Trophoblast cell (in vitro differentiated cells and primary cell): ENCODE measurements around the gene TRPM5.

Experiments
- DNase-seq, 2 donors: peaks; one replicate each; pipeline ENCODE4 v3.0.0-alpha.2; 2016
- H2AFZ ChIP-seq: 2 replicates; pipeline ENCODE4 v1.6.1; 2013; ENCODE audit warnings: low read length, moderate library complexity, mild to moderate bottlenecking; ENCODE audit not compliant: insufficient read depth, poor library complexity
- H2AK5ac ChIP-seq: 2 replicates; pipeline ENCODE4 v1.6.1; 2013; ENCODE audit warnings: mild to moderate bottlenecking, low read length
- H2BK120ac ChIP-seq: 2 replicates; pipeline ENCODE4 v1.6.1; 2013; ENCODE audit warnings: low read length, mild to moderate bottlenecking, moderate library complexity; ENCODE audit not compliant: insufficient read depth, poor library complexity
- H2BK12ac ChIP-seq: 2 replicates; pipeline ENCODE4 v1.6.1; 2013; ENCODE audit warnings: mild to moderate bottlenecking, low read length, moderate library complexity
- H2BK5ac ChIP-seq: 2 replicates; pipeline ENCODE4 v1.6.1; 2013; ENCODE audit warnings: low read length, low read depth, moderate library complexity, mild to moderate bottlenecking; ENCODE audit not compliant: poor library complexity
- H3K14ac ChIP-seq: 2 replicates; pipeline ENCODE4 v1.6.1; 2013; ENCODE audit warnings: mild to moderate bottlenecking, low read length
- H3K18ac ChIP-seq: 2 replicates; pipeline ENCODE4 v1.6.1; 2013; ENCODE audit warnings: mild to moderate bottlenecking, low read length
- H3K23ac ChIP-seq: 2 replicates; pipeline ENCODE4 v1.6.1; 2013; ENCODE audit warnings: low read length
- H3K27ac ChIP-seq: 2 replicates; pipeline ENCODE4 v1.5.1; 2013; ENCODE audit warnings: low read depth, mild to moderate bottlenecking, inconsistent platforms, low read length, moderate library complexity
- H3K27me3 ChIP-seq: 2 replicates; pipeline ENCODE4 v1.6.1; 2013; ENCODE audit warnings: inconsistent platforms, mild to moderate bottlenecking, low read length, moderate library complexity; ENCODE audit not compliant: insufficient read depth
- H3K36me3 ChIP-seq, 2 experiments: 1 replicate in 1 of 2; 2 replicates in 1 of 2; pipeline ENCODE4 v1.6.1; 2013; ENCODE audit warnings: low read length in 2 of 2, mild to moderate bottlenecking in 2 of 2, moderate library complexity in 1 of 2; ENCODE audit not compliant: insufficient read depth in 2 of 2, control insufficient read depth in 1 of 2
- H3K4ac ChIP-seq: 2 replicates; pipeline ENCODE4 v1.6.1; 2013; ENCODE audit warnings: low read depth, mild to moderate bottlenecking, low read length, moderate library complexity
- H3K4me1 ChIP-seq, 2 experiments: 1 replicate in 1 of 2; 2 replicates in 1 of 2; pipeline ENCODE4 v1.6.1; 2013; ENCODE audit warnings: low read length in 2 of 2, mild to moderate bottlenecking in 2 of 2, moderate library complexity in 1 of 2; ENCODE audit not compliant: insufficient read depth in 2 of 2, control insufficient read depth in 1 of 2
- H3K4me2 ChIP-seq: 2 replicates; pipeline ENCODE4 v1.6.1; 2013; ENCODE audit warnings: inconsistent platforms, mild to moderate bottlenecking, low read length, moderate library complexity
- H3K4me3 ChIP-seq: 2 replicates; pipeline ENCODE4 v1.5.1; 2013; ENCODE audit warnings: mild to moderate bottlenecking, low read depth, low read length, inconsistent platforms
- H3K79me1 ChIP-seq: one replicate; pipeline ENCODE4 v1.6.1; 2013; ENCODE audit warnings: low read length
- H3K79me2 ChIP-seq: 2 replicates; pipeline ENCODE4 v1.6.1; 2013; ENCODE audit warnings: low read length, mild to moderate bottlenecking; ENCODE audit not compliant: control insufficient read depth, insufficient read depth, poor library complexity
- H3K9ac ChIP-seq: 2 replicates; pipeline ENCODE4 v1.6.1; 2013; ENCODE audit warnings: mild to moderate bottlenecking, low read length
- H3K9me3 ChIP-seq: 2 replicates; pipeline ENCODE4 v1.6.1; 2013; ENCODE audit warnings: low read depth, mild to moderate bottlenecking, control low read depth, inconsistent platforms, low read length; ENCODE audit not compliant: insufficient read depth
- H4K12ac ChIP-seq: 2 replicates; pipeline ENCODE4 v1.6.1; 2013; ENCODE audit warnings: low read depth, mild to moderate bottlenecking, low read length, moderate library complexity
- H4K8ac ChIP-seq: 2 replicates; pipeline ENCODE4 v1.6.1; 2013; ENCODE audit warnings: low read depth, mild to moderate bottlenecking, low read length, moderate library complexity
- H4K91ac ChIP-seq: one replicate; pipeline ENCODE4 v1.6.1; 2013; ENCODE audit warnings: low read depth, mild to moderate bottlenecking, low read length, moderate library complexity
- WGBS: extraction: QIAGEN DNeasy Blood & Tissue Kit; methylation state at CpG from one replicate; pipeline ENCODE4 v1.1.7; 2013; ENCODE audit warnings: missing lambda C conversion rate; ENCODE audit not compliant: insufficient read length, insufficient coverage; ENCODE audit errors: extremely low coverage; 5-methylcytosine and 5-hydroxymethylcytosine counted together

TRPM5 gene

DNA sequence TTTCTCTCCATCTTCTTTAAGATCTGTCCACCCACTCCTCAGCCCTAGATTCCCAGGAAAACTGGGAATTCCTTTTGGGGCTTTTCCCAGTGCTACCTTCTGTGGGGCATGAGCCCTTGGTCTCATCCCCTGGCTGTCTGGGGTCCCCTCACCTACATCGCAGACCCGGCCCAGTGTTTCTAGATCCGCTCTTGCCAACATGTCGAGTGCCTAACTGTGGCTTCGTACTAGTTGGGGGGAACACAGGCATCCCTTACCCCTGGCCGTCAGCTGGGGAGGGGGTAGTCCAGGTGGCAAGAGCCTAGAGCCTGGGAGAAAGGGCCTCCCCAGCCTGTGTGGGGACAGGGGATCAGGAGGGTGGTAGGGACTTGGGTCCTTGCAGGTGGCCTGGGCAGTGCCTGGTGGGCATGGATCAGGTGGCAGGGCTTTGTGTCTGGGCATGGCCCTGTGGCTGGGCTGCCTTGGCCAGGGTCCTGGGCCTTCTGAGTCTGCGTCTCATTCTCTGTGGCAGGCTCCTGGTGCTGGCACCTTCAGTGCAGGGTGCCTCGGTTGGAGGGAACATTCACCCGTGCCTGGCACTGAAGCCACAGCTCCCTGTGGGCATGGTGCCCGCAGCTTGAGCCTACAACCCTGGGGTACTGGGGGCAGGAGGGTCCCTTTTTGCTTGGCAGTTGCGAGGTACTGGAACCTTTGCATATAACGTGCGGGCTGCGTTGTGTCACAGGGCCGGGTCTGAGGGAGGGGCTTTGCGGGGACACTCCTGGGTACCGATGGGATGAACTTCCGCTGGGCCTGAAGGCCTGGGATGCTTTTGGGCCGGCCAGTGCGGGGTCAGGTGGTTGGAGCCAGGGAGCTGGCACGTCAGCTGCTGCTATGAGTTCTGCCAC is 4.6 kb upstream of the TRPM5 start:
- Histone ChIP-seq H2AK5ac (no peak overlapping the region), H2BK5ac (no peak overlapping the region), H3K4me1 (no peaks in the 10 kb centered on the region), H3K27me3 (peaks cover 23% of the 10 kb centered on the region), H3K4me2 (no peak overlapping the region), H3K79me1 (no peaks in the 10 kb centered on the region), H2BK12ac (no peak overlapping the region), H3K23ac (no peak overlapping the region), H2AFZ (no peak overlapping the region), H3K79me2 (no peaks in the 10 kb centered on the region), H4K8ac (no peak overlapping the region), H3K9me3 (peaks cover 6% of the 10 kb centered on the region), H3K4me3 (no peak overlapping the region), H4K91ac (no peak overlapping the region), H3K9ac (no peak overlapping the region), H3K14ac (no peak overlapping the region), H3K27ac (no peak overlapping the region), H4K12ac (no peak overlapping the region), H3K4ac (no peak overlapping the region), H3K36me3 (no peaks in the 10 kb centered on the region), H2BK120ac (no peak overlapping the region), H3K18ac (no peak overlapping the region)
- no CpG with 5 or more reads among the region's 21 CpGs for WGBS
- DNase-seq, result no peak

DNA sequence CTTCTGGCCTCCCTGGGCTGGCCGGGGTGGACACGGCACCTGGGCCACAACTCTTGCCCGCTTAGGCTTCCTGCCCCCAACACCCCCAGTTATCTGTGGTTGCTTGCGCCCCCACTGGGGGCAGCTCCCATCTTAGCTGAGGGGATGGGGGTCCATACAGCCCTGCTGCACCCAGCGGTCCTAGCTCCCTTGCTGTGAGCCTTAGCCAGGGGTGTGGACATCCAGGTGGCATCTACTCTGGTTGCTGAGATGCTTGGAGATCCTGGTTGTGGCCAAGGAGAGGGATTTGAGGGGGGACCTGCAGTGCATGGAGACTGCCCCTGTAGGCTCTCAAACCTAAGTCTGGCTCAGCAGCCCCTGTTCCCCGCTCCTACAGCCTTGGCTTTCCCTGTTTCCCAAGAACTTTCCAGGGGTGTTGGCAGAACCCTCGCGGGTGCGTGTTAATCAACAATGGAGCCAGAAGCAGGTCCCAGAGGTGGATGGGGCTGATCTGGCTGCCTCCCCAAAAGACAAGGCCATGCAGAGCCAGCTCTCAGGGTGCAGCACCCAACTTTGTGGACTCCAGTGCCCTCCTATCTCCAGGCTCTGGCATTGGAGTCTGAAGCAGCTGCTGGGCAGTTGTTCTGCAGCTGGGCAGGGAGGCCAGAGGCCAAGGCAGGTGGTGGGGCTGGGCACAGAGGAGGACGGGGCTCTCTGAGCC is 3.8 kb upstream of the TRPM5 start:
- no peak overlapping the region for H3K4me3 ChIP-seq
- H3K4ac ChIP-seq, result no peak overlapping the region
- no peak overlapping the region for H2BK5ac ChIP-seq
- H4K8ac ChIP-seq, result no peak overlapping the region
- no peaks in the 10 kb centered on the region for H3K79me2 ChIP-seq
- no peak overlapping the region for H2AFZ ChIP-seq
- no peak overlapping the region for H3K18ac ChIP-seq
- H3K14ac ChIP-seq, result no peak overlapping the region
- H2BK120ac ChIP-seq, result no peak overlapping the region
- H3K27ac ChIP-seq, result no peak overlapping the region
- no peak for DNase-seq
- H2BK12ac ChIP-seq, result no peak overlapping the region
- no peak overlapping the region for H4K91ac ChIP-seq
- no peak overlapping the region for H2AK5ac ChIP-seq
- WGBS, result no CpG with 5 or more reads among the region's 10 CpGs
- H3K9me3 ChIP-seq, result peaks cover 10% of the 10 kb centered on the region
- no peaks in the 10 kb centered on the region for H3K4me1 ChIP-seq
- H3K4me2 ChIP-seq, result no peak overlapping the region
- peaks cover 31% of the 10 kb centered on the region for H3K27me3 ChIP-seq
- no peaks in the 10 kb centered on the region for H3K79me1 ChIP-seq
- no peak overlapping the region for H3K9ac ChIP-seq
- no peaks in the 10 kb centered on the region for H3K36me3 ChIP-seq
- H3K23ac ChIP-seq, result no peak overlapping the region
- H4K12ac ChIP-seq, result no peak overlapping the region

DNA sequence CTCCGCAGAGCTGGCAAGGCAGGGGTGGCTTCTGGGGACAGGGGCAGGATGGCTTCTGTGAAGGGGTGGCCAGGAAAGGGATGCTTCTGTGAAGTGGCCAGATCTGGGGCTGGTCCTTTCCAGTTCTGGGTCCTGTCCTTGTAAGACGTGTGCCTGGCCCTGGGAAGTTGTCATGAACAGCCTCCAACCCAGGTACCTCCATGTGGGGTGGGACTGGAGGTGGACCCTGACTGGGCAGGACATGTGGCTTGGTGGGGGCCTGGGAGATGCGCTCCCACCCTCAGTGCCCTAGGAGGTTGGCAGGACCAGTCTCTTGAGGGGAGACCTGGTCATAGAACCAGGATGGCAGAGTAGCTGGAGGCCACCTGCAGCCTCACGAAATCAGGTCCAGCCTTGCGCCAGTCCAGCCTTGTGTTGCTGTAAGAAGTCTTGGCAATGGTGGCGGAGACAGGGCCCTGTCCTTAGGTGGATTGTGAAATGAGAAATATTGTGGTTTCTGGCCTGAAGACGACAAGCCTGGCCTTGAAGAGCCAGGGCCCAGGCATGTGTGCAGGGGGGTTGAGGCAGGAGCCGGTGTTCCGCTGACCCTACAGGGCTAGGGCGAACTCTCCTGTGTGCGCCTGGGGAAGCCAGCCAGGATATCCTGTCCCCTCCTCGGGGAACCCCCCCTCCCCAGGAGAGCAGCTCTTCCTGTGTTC is 3.1 kb upstream of the TRPM5 start:
- no peak for DNase-seq
- WGBS, result no CpG with 5 or more reads among the region's 12 CpGs
- no peak overlapping the region for H3K9ac ChIP-seq

DNA sequence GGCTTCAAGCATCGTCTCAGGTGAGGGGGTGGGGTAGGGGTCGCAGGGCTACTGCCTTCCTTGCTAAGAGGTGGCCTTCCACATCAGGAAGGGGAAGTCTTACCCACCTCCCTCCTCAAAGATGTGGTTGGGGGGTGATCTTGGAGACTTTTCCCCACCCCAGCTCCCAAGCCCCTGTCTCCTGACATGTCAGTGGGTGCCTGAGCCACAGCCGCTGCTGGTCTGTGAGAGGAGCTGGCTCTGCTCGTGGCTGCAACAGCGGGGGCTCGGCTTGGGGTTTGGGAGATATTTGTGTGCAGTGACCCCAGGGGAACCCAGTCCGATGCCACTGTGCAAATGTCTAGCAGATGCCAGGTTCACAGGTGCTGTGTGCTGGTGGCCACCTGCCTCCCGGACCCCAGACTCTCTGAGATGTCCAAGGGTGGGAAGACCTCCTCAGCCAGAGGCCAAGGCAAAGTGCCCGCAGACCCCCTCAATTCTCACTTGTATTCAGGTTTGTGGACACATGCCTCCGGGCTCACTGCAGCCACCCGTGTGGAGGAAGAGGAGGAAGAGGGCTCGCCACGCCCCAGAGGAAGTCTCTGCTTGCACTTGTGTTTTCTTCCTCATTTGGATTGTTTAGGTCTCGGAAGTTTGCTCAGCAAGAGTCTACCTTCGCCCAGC is 2.4 kb upstream of the TRPM5 start:
- Histone ChIP-seq H2AFZ (no peak overlapping the region), H3K4ac (no peak overlapping the region)
- DNase-seq, result no peak

More for the DNA sequence above, 3.1 kb upstream of the TRPM5 start:
- H3K79me1 ChIP-seq, result no peaks in the 10 kb centered on the region
- no peak overlapping the region for H4K12ac ChIP-seq
- no peak overlapping the region for H3K4me2 ChIP-seq
- no peak overlapping the region for H3K23ac ChIP-seq
- H3K9me3 ChIP-seq, result peaks cover 10% of the 10 kb centered on the region
- no peak overlapping the region for H2BK120ac ChIP-seq
- H3K79me2 ChIP-seq, result no peaks in the 10 kb centered on the region
- H2AFZ ChIP-seq, result no peak overlapping the region
- no peak overlapping the region for H3K18ac ChIP-seq
- no peaks in the 10 kb centered on the region for H3K36me3 ChIP-seq
- no peak overlapping the region for H2BK5ac ChIP-seq
- H3K4me3 ChIP-seq, result no peak overlapping the region
- no peak overlapping the region for H2AK5ac ChIP-seq
- H4K91ac ChIP-seq, result no peak overlapping the region
- no peak overlapping the region for H3K14ac ChIP-seq
- H3K4me1 ChIP-seq, result no peaks in the 10 kb centered on the region
- H3K27me3 ChIP-seq, result peaks cover 33% of the 10 kb centered on the region
- no peak overlapping the region for H4K8ac ChIP-seq
- H2BK12ac ChIP-seq, result no peak overlapping the region
- no peak overlapping the region for H3K4ac ChIP-seq
- no peak overlapping the region for H3K27ac ChIP-seq

More for the DNA sequence above, 2.4 kb upstream of the TRPM5 start:
- Histone ChIP-seq H4K91ac (no peak overlapping the region), H3K9ac (no peak overlapping the region), H3K79me1 (no peaks in the 10 kb centered on the region), H4K12ac (no peak overlapping the region), H3K27me3 (peaks cover 33% of the 10 kb centered on the region), H3K4me1 (no peaks in the 10 kb centered on the region), H3K4me3 (no peak overlapping the region), H2BK5ac (no peak overlapping the region), H3K79me2 (no peaks in the 10 kb centered on the region), H4K8ac (no peak overlapping the region), H3K27ac (no peak overlapping the region), H2BK12ac (no peak overlapping the region), H3K18ac (no peak overlapping the region), H3K36me3 (no peaks in the 10 kb centered on the region), H3K9me3 (peaks cover 10% of the 10 kb centered on the region), H2BK120ac (no peak overlapping the region), H3K4me2 (no peak overlapping the region), H3K14ac (no peak overlapping the region), H2AK5ac (no peak overlapping the region), H3K23ac (no peak overlapping the region)
- no CpG with 5 or more reads among the region's 15 CpGs for WGBS
